BLaER1 (cell line): Measurements from ENCODE around the gene POT1.

Experiments
- H3K27ac ChIP-seq: shearing (Covaris generic); formaldehyde crosslinking; 2 replicates; pipeline ENCODE4 v1.8.1; 2022
- H3K27me3 ChIP-seq: shearing (Covaris generic); formaldehyde crosslinking; 2 replicates; pipeline ENCODE4 v1.8.1; 2022
- H3K36me3 ChIP-seq: shearing (Covaris generic); formaldehyde crosslinking; 2 replicates; pipeline ENCODE4 v1.8.1; 2022
- H3K4me1 ChIP-seq: shearing (Covaris generic); formaldehyde crosslinking; 2 replicates; pipeline ENCODE4 v1.8.1; 2022
- H3K4me2 ChIP-seq: shearing (Covaris generic); formaldehyde crosslinking; 2 replicates; pipeline ENCODE4 v1.8.1; 2022
- H3K4me3 ChIP-seq: shearing (Covaris generic); formaldehyde crosslinking; 2 replicates; pipeline ENCODE4 v1.8.1; 2022
- H3K9ac ChIP-seq: shearing (Covaris generic); formaldehyde crosslinking; 2 replicates; pipeline ENCODE4 v1.8.1; 2022
- H3K9me3 ChIP-seq: shearing (Covaris generic); formaldehyde crosslinking; 2 replicates; pipeline ENCODE4 v1.8.1; 2022
- H4K20me1 ChIP-seq: shearing (Covaris generic); formaldehyde crosslinking; 2 replicates; pipeline ENCODE4 v1.8.1; 2022
- Cebpa-rat ChIP-seq: shearing (Covaris generic); IDR thresholded peaks from 2 replicates; pipeline ENCODE4 v1.8.1; 2022

POT1 gene

GRCh38 chr7:124792002-124792401 lies 137.6 kb downstream of the POT1 start:
- Histone ChIP-seq H3K27ac (no peak overlapping the region), H3K4me1 (no peaks in the 10 kb centered on the region), H3K27me3 (no peaks in the 10 kb centered on the region), H3K36me3 (no peaks in the 10 kb centered on the region), H3K9ac (no peak overlapping the region), H3K9me3 (no peaks in the 10 kb centered on the region), H3K4me2 (no peak overlapping the region), H3K4me3 (no peak overlapping the region), H4K20me1 (no peaks in the 10 kb centered on the region)
- no peak for TF ChIP-seq Cebpa-rat

GRCh38 chr7:124791426-124791825 lies 138.2 kb downstream of the POT1 start:
- no peaks in the 10 kb centered on the region for H3K4me1 ChIP-seq
- no peaks in the 10 kb centered on the region for H4K20me1 ChIP-seq
- TF ChIP-seq Cebpa-rat = no peak
- no peak overlapping the region for H3K9ac ChIP-seq
- no peak overlapping the region for H3K4me2 ChIP-seq
- no peak overlapping the region for H3K27ac ChIP-seq
- H3K9me3 ChIP-seq = no peaks in the 10 kb centered on the region
- no peak overlapping the region for H3K4me3 ChIP-seq
- H3K36me3 ChIP-seq = no peaks in the 10 kb centered on the region
- H3K27me3 ChIP-seq = no peaks in the 10 kb centered on the region

- Histone ChIP-seq H3K9me3 (no peaks in the 10 kb centered on the region), H3K4me3 (no peak overlapping the region), H4K20me1 (no peaks in the 10 kb centered on the region), H3K27ac (no peak overlapping the region), H3K4me1 (no peaks in the 10 kb centered on the region), H3K4me2 (no peak overlapping the region), H3K36me3 (no peaks in the 10 kb centered on the region), H3K27me3 (no peaks in the 10 kb centered on the region), H3K9ac (no peak overlapping the region)
- no peak for TF ChIP-seq Cebpa-rat
These were observed 139.0 kb downstream of the POT1 start for GRCh38 chr7:124790645-124791044.

GRCh38 chr7:124785994-124786393 lies 143.6 kb downstream of the POT1 start:
- Histone ChIP-seq H3K4me2 (no peak overlapping the region), H3K9me3 (no peaks in the 10 kb centered on the region), H3K4me3 (no peak overlapping the region), H3K4me1 (no peaks in the 10 kb centered on the region), H4K20me1 (no peaks in the 10 kb centered on the region), H3K36me3 (no peaks in the 10 kb centered on the region), H3K27ac (no peak overlapping the region), H3K9ac (no peak overlapping the region), H3K27me3 (no peaks in the 10 kb centered on the region)
- TF ChIP-seq Cebpa-rat = no peak

- TF ChIP-seq Cebpa-rat = no peak
- no peak overlapping the region for H3K27ac ChIP-seq
- H4K20me1 ChIP-seq = no peaks in the 10 kb centered on the region
- H3K4me3 ChIP-seq = no peak overlapping the region
- H3K36me3 ChIP-seq = no peaks in the 10 kb centered on the region
- H3K4me2 ChIP-seq = no peak overlapping the region
- no peaks in the 10 kb centered on the region for H3K9me3 ChIP-seq
- no peaks in the 10 kb centered on the region for H3K4me1 ChIP-seq
- H3K9ac ChIP-seq = no peak overlapping the region
- H3K27me3 ChIP-seq = no peaks in the 10 kb centered on the region
These were observed 144.5 kb downstream of the POT1 start for GRCh38 chr7:124784879-124785818.

- no peaks in the 10 kb centered on the region for H4K20me1 ChIP-seq
- H3K27ac ChIP-seq = no peak overlapping the region
- no peaks in the 10 kb centered on the region for H3K27me3 ChIP-seq
- no peaks in the 10 kb centered on the region for H3K4me1 ChIP-seq
- no peaks in the 10 kb centered on the region for H3K9me3 ChIP-seq
- no peak overlapping the region for H3K9ac ChIP-seq
- no peaks in the 10 kb centered on the region for H3K36me3 ChIP-seq
- no peak overlapping the region for H3K4me2 ChIP-seq
- no peak overlapping the region for H3K4me3 ChIP-seq
- TF ChIP-seq Cebpa-rat = no peak
These were observed 146.4 kb downstream of the POT1 start for GRCh38 chr7:124783271-124783670.

GRCh38 chr7:124781907-124782734 lies 147.5 kb downstream of the POT1 start:
- no peaks in the 10 kb centered on the region for H3K36me3 ChIP-seq
- H3K9ac ChIP-seq = no peak overlapping the region
- no peaks in the 10 kb centered on the region for H3K27me3 ChIP-seq
- TF ChIP-seq Cebpa-rat = no peak
- H3K9me3 ChIP-seq = no peaks in the 10 kb centered on the region
- no peaks in the 10 kb centered on the region for H3K4me1 ChIP-seq
- no peak overlapping the region for H3K27ac ChIP-seq
- no peak overlapping the region for H3K4me2 ChIP-seq
- H4K20me1 ChIP-seq = no peaks in the 10 kb centered on the region
- no peak overlapping the region for H3K4me3 ChIP-seq

GRCh38 chr7:124781418-124781817 lies 148.2 kb downstream of the POT1 start:
- Histone ChIP-seq H3K4me1 (no peaks in the 10 kb centered on the region), H3K9me3 (no peaks in the 10 kb centered on the region), H3K27me3 (no peaks in the 10 kb centered on the region), H3K9ac (no peak overlapping the region), H3K36me3 (no peaks in the 10 kb centered on the region), H3K27ac (no peak overlapping the region), H3K4me2 (no peak overlapping the region), H3K4me3 (no peak overlapping the region), H4K20me1 (no peaks in the 10 kb centered on the region)
- TF ChIP-seq Cebpa-rat = no peak

- no peaks in the 10 kb centered on the region for H3K36me3 ChIP-seq
- TF ChIP-seq Cebpa-rat = no peak
- H4K20me1 ChIP-seq = no peaks in the 10 kb centered on the region
These were observed 149.0 kb downstream of the POT1 start for GRCh38 chr7:124780608-124781007.

GRCh38 chr7:124780056-124780455 lies 149.6 kb downstream of the POT1 start:
- Histone ChIP-seq H3K36me3 (no peaks in the 10 kb centered on the region), H3K4me1 (no peaks in the 10 kb centered on the region), H3K27ac (no peak overlapping the region), H3K4me3 (no peak overlapping the region), H3K9ac (no peak overlapping the region), H3K27me3 (no peaks in the 10 kb centered on the region), H3K9me3 (no peaks in the 10 kb centered on the region), H3K4me2 (no peak overlapping the region), H4K20me1 (no peaks in the 10 kb centered on the region)
- TF ChIP-seq Cebpa-rat = no peak

More at GRCh38 chr7:124780608-124781007, 149.0 kb downstream of the POT1 start:
- no peaks in the 10 kb centered on the region for H3K27me3 ChIP-seq
- no peak overlapping the region for H3K4me3 ChIP-seq
- no peak overlapping the region for H3K9ac ChIP-seq
- H3K4me2 ChIP-seq = no peak overlapping the region
- no peaks in the 10 kb centered on the region for H3K9me3 ChIP-seq
- H3K4me1 ChIP-seq = no peaks in the 10 kb centered on the region
- H3K27ac ChIP-seq = no peak overlapping the region
